Measurements from ENCODE around the gene CEP55.
"Not testable (repeated sequence)": the region's sequence is repeated elsewhere in the genome, so short reads cannot be mapped to it uniquely, and the experiment has no call there.

Gene CEP55

GRCh38 chr10:93465806-93466675, 30.4 kb upstream of the CEP55 start:
- ChIA-PET CTCF (interaction anchor here (2.3 kb wide), 1 partner anchor 16 kb away, joined by 7 read pairs; the partner anchor contains the start of gene MYOF), POLR2A (interaction anchor here (0.8 kb wide), 1 partner anchor 29 kb away, joined by 3 read pairs; no protein-coding TSS in a partner anchor)
- no peak for DNase-seq (ENCODE audit: extremely low spot score)
- TF ChIP-seq FOXA1 (IDR thresholded peaks at IDR 0.05) (no peak), CTBP1 (IDR thresholded peaks at IDR 0.05; ENCODE audit: borderline replicate concordance) (no peak), ARNT (IDR thresholded peaks at IDR 0.05) (no peak), ZNF384 (IDR thresholded peaks at IDR 0.05) (no peak)

GRCh38 chr10:93467635-93468034, 28.8 kb upstream of the CEP55 start:
- DNase-seq (ENCODE audit: extremely low spot score); CTCF ChIA-PET: not testable (repeated sequence)
- POLR2A ChIA-PET = interaction anchor here (1.7 kb wide), 1 partner anchor 30 kb away, joined by 5 read pairs; no protein-coding TSS in a partner anchor

GRCh38 chr10:93468461-93469213, 27.8 kb upstream of the CEP55 start:
- ChIA-PET POLR2A (interaction anchor here (1.7 kb wide), 1 partner anchor 31 kb away, joined by 5 read pairs; no protein-coding TSS in a partner anchor), CTCF (no interaction called here)
- no peak for DNase-seq (ENCODE audit: extremely low spot score)
- TF ChIP-seq ARNT (IDR thresholded peaks at IDR 0.05) = no peak
- TF ChIP-seq SUZ12 (IDR thresholded peaks at IDR 0.05) = no peak
- TF ChIP-seq ELF4 (IDR thresholded peaks at IDR 0.05) = no peak
- no peak for TF ChIP-seq CTBP1 (IDR thresholded peaks at IDR 0.05; ENCODE audit: borderline replicate concordance)
- TF ChIP-seq HDGF (IDR thresholded peaks at IDR 0.05; ENCODE audit: borderline replicate concordance) = no peak
- no peak for TF ChIP-seq BHLHE40 (IDR thresholded peaks at IDR 0.05; ENCODE audit: borderline replicate concordance)
- TF ChIP-seq ZNF384 (IDR thresholded peaks at IDR 0.05) = no peak
- TF ChIP-seq NFRKB (IDR thresholded peaks at IDR 0.05) = no peak
- no peak for TF ChIP-seq FOXA1 (IDR thresholded peaks at IDR 0.05)

GRCh38 chr10:93469454-93469853, 27.0 kb upstream of the CEP55 start:
- no peak for TF ChIP-seq CTBP1 (IDR thresholded peaks at IDR 0.05; ENCODE audit: borderline replicate concordance)
- TF ChIP-seq FOXK2 (IDR thresholded peaks at IDR 0.05) = no peak
- no peak for TF ChIP-seq NFRKB (IDR thresholded peaks at IDR 0.05)
- no peak for TF ChIP-seq HDGF (IDR thresholded peaks at IDR 0.05; ENCODE audit: borderline replicate concordance)
- TF ChIP-seq LEF1 (IDR thresholded peaks at IDR 0.05; ENCODE audit: borderline replicate concordance) = no peak
- TF ChIP-seq ZNF384 (IDR thresholded peaks at IDR 0.05) = no peak
- TF ChIP-seq L3MBTL2 (conservative IDR thresholded peaks at IDR 0.05) = no peak
- TF ChIP-seq ARNT (IDR thresholded peaks at IDR 0.05) = no peak
- no peak for TF ChIP-seq SP1 (IDR thresholded peaks at IDR 0.05)
- no peak for TF ChIP-seq FOXA1 (IDR thresholded peaks at IDR 0.05)
- TF ChIP-seq ELF4 (IDR thresholded peaks at IDR 0.05) = no peak
- no peak for TF ChIP-seq PKNOX1 (IDR thresholded peaks at IDR 0.05)
- TF ChIP-seq SUZ12 (IDR thresholded peaks at IDR 0.05) = no peak
- no peak for TF ChIP-seq BHLHE40 (IDR thresholded peaks at IDR 0.05; ENCODE audit: borderline replicate concordance)
- DNase-seq (ENCODE audit: extremely low spot score) = no peak
- POLR2A ChIA-PET = interaction anchor here (1.7 kb wide), 1 partner anchor 32 kb away, joined by 5 read pairs; no protein-coding TSS in a partner anchor
- CTCF ChIA-PET = interaction anchor here (0.7 kb wide), 1 partner anchor 93 kb away, joined by 4 read pairs; no protein-coding TSS in a partner anchor

- CTCF ChIA-PET = interaction anchor here (0.6 to 1.4 kb wide), 5 partner anchors 11 to 571 kb away, joined by 4 to 14 read pairs (median 5); partner anchors contain the start of gene MYOF
- TF ChIP-seq ARNT (IDR thresholded peaks at IDR 0.05) (no peak), ZNF384 (IDR thresholded peaks at IDR 0.05) (peak; percentile 85)
- no peak for DNase-seq (ENCODE audit: extremely low spot score)
- POLR2A ChIA-PET = interaction anchor here (1.2 kb wide), 1 partner anchor 34 kb away, joined by 6 read pairs; no protein-coding TSS in a partner anchor
Observed at GRCh38 chr10:93471110-93471651, 25.2 kb upstream of the CEP55 start.

- CTCF ChIA-PET = interaction anchor here (1.5 kb wide), 1 partner anchor 10 kb away, joined by 7 read pairs; the partner anchor contains the start of gene MYOF
- no peak for DNase-seq (ENCODE audit: extremely low spot score)
- POLR2A ChIA-PET = interaction anchor here (2.0 kb wide), 1 partner anchor 96 kb away, joined by 4 read pairs; no protein-coding TSS in a partner anchor
- TF ChIP-seq CTBP1 (IDR thresholded peaks at IDR 0.05; ENCODE audit: borderline replicate concordance) (no peak), FOXK2 (IDR thresholded peaks at IDR 0.05) (no peak), L3MBTL2 (conservative IDR thresholded peaks at IDR 0.05) (no peak), SP1 (IDR thresholded peaks at IDR 0.05) (no peak), BHLHE40 (IDR thresholded peaks at IDR 0.05; ENCODE audit: borderline replicate concordance) (no peak), TARDBP (IDR thresholded peaks at IDR 0.05) (no peak), NFRKB (IDR thresholded peaks at IDR 0.05) (no peak), ARNT (IDR thresholded peaks at IDR 0.05) (no peak), ELF4 (IDR thresholded peaks at IDR 0.05) (no peak), HDGF (IDR thresholded peaks at IDR 0.05; ENCODE audit: borderline replicate concordance) (no peak), FOXA1 (IDR thresholded peaks at IDR 0.05) (no peak), LEF1 (IDR thresholded peaks at IDR 0.05; ENCODE audit: borderline replicate concordance) (no peak), ZNF384 (IDR thresholded peaks at IDR 0.05) (no peak), PKNOX1 (IDR thresholded peaks at IDR 0.05) (no peak), FOXM1 (IDR thresholded peaks at IDR 0.05; ENCODE audit: borderline replicate concordance) (no peak), SUZ12 (IDR thresholded peaks at IDR 0.05) (no peak)
Observed at GRCh38 chr10:93473161-93473560, 23.3 kb upstream of the CEP55 start.
